ENCODE results near the gene HS6ST2.
"Not testable (repeated sequence)": the region's sequence is repeated elsewhere in the genome, so short reads cannot be mapped to it uniquely, and the experiment has no call there.

The HS6ST2 gene

DNA sequence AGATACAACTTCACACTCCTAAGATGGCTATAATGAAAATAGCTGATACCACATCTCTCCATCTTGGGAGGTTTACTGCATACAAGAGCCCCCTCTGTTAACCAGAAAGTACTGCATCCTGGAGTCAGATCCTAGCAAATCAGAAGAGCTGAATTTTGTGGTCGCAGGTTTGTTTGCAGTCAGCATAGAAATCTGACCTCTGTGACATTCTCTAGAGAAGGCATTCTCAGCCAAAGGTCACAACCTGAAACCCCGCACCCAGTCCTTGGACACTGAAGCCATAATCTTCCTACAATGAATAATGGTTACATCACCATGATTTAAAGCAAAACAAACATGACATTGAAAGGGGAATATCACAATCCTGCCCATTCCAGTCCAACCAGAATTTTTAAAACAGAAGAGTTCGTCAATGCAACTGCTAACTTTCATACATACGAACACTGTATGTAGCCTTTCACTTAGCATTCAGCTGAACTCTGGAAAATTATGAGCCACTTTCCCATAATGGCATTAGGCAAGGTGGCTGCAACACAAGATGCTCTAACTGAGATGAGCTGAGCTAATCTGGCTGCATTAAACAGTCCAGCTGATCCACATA is 17.6 kb downstream of the HS6ST2 start:
- DNase-seq (ENCODE audit: low read depth, low spot score) = no peak

- DNase-seq (ENCODE audit: low read depth, low spot score) = no peak
Measured at GRCh38 chrX:132933170-132933569, 25.3 kb downstream of the HS6ST2 start.

- DNase-seq (ENCODE audit: low read depth, low spot score) = no peak
Measured at GRCh38 chrX:132924426-132924825, 34.0 kb downstream of the HS6ST2 start.

GRCh38 chrX:132918523-132918922 is 39.9 kb downstream of the HS6ST2 start:
- DNase-seq (ENCODE audit: low read depth, low spot score) = no peak

DNA sequence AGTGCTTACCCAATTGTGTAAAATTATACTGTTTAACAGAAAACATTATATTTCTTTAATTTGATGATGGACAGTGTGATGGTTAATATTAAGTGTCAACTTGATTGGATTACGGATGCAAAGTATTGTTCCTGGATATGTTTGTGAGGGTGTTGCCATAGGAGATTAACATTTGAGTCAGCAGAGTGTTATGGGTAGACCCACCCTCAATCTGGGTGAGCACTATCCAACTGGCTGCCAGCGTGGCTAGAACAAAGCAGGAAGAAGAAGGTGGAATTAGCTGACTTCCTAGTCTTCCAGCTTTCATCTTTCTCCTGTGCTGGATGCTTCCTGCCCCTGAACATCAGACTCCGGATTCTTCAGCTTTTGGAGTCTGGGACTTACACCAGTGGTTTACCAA is 42.1 kb downstream of the HS6ST2 start:
- no peak for DNase-seq (ENCODE audit: low read depth, low spot score)

DNA sequence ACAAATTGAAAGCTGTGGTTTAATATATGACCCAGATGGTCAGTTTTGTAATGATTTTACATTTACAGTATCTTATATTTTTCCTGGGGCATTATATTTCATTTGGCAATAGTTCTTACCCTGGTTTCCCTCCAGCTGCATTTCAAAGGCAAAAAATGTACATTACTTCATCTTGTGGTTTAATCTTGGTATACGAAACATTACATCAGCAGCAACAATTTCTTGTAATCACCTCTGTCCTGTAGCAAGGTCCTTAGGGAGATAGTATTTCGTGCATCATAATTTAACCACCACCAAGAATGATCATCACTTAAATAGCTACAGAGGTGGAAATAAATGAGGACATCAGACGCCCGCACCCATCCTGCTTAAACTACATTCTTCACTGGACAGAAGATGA is 48.8 kb downstream of the HS6ST2 start:
- no peak for DNase-seq (ENCODE audit: low read depth, low spot score)

GRCh38 chrX:132908891-132909290 is 49.5 kb downstream of the HS6ST2 start:
- no peak for DNase-seq (ENCODE audit: low read depth, low spot score)

- DNase-seq (ENCODE audit: low read depth, low spot score) = no peak
Measured at GRCh38 chrX:132900633-132901293, 57.7 kb downstream of the HS6ST2 start.

- no peak for DNase-seq (ENCODE audit: low read depth, low spot score)
Measured at GRCh38 chrX:132887569-132887968, 70.9 kb downstream of the HS6ST2 start.

GRCh38 chrX:132883358-132883915 is 75.0 kb downstream of the HS6ST2 start:
- DNase-seq (ENCODE audit: low read depth, low spot score) = no peak

DNA sequence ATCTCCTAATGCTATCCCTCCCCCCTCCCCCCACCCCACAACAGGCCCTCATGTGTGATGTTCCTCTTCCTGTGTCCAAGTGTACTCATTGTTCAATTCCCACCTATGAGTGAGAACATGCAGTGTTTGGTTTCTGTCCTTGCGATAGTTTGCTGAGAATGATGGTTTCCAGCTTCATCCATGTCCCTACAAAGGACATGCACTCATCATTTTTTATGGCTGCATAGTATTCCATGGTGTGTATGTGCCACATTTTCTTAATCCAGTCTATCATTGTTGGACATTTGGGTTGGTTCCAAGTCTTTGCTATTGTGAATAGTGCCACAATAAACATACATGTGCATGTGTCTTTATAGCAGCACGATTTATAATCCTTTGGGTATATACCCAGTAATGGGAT is 77.7 kb downstream of the HS6ST2 start:
- not testable (repeated sequence) for DNase-seq (ENCODE audit: low read depth, low spot score)

GRCh38 chrX:132877954-132878536 is 80.4 kb downstream of the HS6ST2 start:
- DNase-seq (ENCODE audit: low read depth, low spot score) = no peak

DNA sequence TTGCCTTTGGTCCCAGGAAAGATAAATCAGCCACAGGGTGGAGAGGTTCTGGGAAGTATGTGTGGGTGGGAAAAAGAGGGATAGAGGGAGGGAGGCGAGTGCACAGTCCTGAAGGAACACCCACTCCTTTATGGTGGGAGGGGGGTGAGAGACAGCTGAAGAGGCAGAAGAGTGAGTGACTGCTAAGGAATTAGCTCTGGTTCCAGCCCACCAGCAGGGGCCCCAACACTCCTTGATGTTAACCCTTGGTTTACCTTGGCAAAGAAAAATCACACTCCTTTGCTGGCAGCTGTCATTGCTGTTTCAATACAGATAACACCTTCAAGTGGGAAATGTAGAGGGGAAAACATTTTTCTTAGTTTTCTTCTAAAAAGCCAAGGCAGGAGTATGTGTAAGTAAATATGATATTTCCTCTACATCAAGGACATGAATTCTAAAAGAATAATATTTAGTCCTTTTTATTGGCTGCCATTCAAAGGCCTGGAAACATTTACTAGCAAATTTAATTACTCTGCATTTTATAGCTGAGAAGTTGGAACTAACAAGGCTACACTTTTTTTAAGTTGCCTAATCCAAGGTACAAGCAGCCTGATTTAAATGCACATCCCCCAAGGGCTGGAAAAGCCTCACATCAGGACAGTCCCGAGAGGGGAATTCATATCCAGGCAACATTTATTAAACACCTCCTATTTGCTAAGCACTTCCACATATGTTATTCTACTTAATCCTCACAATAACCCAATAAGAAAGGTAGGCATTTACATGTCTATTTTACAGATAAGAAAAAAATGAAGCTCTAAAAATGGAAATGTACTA is 81.7 kb downstream of the HS6ST2 start:
- DNase-seq (ENCODE audit: low read depth, low spot score) = no peak

GRCh38 chrX:132875650-132876522 is 82.5 kb downstream of the HS6ST2 start:
- DNase-seq (ENCODE audit: low read depth, low spot score) = no peak

GRCh38 chrX:132862562-132862961 is 95.9 kb downstream of the HS6ST2 start:
- no peak for DNase-seq (ENCODE audit: low read depth, low spot score)

DNA sequence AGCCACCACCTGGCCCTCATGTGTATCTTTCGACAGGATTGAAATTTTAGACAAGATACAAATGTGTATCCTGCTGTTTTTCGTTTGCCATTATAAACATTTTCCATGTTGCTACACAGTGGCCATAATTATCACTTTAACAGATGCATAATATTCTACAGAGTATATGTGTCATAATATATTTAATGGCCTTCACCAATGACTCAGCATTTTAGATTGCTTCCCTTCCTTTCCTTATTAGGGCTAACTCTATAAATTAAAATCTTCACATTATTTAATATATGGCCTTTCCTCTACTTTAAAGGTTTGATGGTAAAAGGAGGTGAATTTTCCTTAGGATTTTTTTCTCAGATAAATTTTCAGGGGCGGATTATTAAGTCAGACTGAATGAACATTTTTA is 97.4 kb downstream of the HS6ST2 start:
- DNase-seq (ENCODE audit: low read depth, low spot score) = no peak

DNA sequence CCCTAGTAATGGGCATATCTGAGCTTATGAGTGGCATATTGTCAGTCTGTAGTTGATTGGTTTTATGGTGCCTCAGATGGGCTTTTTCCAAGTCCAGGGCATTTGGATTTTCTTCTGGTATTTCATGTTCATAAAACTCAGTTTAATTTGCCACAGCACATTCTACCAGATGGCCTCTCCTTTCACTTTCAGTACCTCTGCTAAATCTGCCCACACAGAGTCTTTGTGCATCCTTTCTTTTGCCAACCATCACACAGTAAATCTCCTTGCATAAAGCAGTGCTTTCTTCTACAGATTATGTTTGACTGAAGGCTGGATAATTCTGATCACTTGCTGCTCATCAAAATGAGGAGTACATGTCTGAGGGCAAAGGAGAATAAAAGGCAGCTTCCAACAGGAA is 98.2 kb downstream of the HS6ST2 start:
- no peak for DNase-seq (ENCODE audit: low read depth, low spot score)

- no peak for DNase-seq (ENCODE audit: low read depth, low spot score)
Measured at GRCh38 chrX:132858018-132858417, 100.4 kb downstream of the HS6ST2 start.

DNA sequence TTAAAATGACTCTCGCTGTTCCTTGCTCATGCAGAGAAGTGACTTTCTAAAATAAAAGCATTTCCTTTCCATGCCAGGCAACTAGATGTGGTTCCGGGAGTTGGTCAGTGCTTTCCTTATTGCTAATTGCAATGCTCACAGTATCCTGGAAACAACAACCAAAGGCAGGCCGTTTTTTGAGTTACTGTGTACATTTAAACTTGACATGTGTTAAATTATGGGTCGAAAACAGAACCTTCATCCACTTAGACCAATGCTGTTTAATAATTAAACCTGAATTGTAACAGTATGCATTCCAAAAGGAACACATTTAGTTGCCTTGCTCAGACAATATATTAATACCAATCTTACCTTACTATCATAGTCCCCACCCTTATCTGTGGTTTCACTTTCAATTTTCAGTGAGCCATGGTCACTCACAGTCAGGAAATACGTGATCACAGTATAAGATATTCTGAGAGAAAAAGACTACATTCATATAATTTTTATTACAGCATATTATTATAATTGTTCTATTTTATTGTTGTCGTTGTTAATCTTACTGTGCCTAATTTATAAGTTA is 102.6 kb downstream of the HS6ST2 start:
- DNase-seq (ENCODE audit: low read depth, low spot score) = no peak

DNA sequence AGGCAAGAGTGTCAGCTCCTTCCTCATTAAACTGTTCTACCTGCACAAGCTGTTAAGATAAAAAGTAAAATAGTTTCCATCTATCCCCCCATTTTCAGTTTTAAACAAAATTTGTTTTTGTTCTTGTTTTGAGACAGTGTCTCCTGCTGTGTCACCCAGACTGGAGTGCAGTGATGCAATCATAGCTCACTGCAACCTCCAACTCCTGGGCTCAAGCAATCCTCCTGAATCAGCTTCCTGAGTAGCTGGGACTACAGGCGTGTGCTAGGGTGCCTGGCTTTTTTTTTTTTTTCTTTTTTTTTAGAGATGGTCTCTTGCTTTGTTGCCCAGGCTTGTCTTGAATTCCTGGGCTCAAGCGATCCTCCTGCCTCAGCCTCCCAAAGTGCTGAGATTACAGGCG is 105.4 kb downstream of the HS6ST2 start:
- no peak for DNase-seq (ENCODE audit: low read depth, low spot score)
